ENCODE data around the gene TYMP.

TYMP gene, protein sequence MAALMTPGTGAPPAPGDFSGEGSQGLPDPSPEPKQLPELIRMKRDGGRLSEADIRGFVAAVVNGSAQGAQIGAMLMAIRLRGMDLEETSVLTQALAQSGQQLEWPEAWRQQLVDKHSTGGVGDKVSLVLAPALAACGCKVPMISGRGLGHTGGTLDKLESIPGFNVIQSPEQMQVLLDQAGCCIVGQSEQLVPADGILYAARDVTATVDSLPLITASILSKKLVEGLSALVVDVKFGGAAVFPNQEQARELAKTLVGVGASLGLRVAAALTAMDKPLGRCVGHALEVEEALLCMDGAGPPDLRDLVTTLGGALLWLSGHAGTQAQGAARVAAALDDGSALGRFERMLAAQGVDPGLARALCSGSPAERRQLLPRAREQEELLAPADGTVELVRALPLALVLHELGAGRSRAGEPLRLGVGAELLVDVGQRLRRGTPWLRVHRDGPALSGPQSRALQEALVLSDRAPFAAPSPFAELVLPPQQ

GRCh38 chr22:50529897-50530579 is at the start of gene TYMP:
Gene TYMP (minus strand): TSS chr22:50530012. CDS start chr22:50529709, 303 bp downstream.
- in situ Hi-C loops (cut with HindIII; ENCODE audit: low sequenced_read_pairs) = no loop called here
- H3K4me3 ChIP-seq (ENCODE audit: low read depth, low read length) = peak within 1 kb of the TSS; percentile 27
- TF ChIP-seq, protein P1, sequence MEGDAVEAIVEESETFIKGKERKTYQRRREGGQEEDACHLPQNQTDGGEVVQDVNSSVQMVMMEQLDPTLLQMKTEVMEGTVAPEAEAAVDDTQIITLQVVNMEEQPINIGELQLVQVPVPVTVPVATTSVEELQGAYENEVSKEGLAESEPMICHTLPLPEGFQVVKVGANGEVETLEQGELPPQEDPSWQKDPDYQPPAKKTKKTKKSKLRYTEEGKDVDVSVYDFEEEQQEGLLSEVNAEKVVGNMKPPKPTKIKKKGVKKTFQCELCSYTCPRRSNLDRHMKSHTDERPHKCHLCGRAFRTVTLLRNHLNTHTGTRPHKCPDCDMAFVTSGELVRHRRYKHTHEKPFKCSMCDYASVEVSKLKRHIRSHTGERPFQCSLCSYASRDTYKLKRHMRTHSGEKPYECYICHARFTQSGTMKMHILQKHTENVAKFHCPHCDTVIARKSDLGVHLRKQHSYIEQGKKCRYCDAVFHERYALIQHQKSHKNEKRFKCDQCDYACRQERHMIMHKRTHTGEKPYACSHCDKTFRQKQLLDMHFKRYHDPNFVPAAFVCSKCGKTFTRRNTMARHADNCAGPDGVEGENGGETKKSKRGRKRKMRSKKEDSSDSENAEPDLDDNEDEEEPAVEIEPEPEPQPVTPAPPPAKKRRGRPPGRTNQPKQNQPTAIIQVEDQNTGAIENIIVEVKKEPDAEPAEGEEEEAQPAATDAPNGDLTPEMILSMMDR (IDR thresholded peaks at IDR 0.05; ENCODE audit: low read depth, low read length) = no peak
- DNase-seq (ENCODE audit: low read depth, low spot score) = peak; percentile 58

GRCh38 chr22:50578776-50579310 is 49.0 kb upstream of the TYMP start:
- in situ Hi-C loops (cut with HindIII; ENCODE audit: low sequenced_read_pairs) = no loop called here
- H3K4me3 ChIP-seq (ENCODE audit: low read depth, low read length) = no peak overlapping the region
- TF ChIP-seq, protein P1 (IDR thresholded peaks at IDR 0.05; ENCODE audit: low read depth, low read length) = no peak
- DNase-seq (ENCODE audit: low read depth, low spot score) = no peak

DNA sequence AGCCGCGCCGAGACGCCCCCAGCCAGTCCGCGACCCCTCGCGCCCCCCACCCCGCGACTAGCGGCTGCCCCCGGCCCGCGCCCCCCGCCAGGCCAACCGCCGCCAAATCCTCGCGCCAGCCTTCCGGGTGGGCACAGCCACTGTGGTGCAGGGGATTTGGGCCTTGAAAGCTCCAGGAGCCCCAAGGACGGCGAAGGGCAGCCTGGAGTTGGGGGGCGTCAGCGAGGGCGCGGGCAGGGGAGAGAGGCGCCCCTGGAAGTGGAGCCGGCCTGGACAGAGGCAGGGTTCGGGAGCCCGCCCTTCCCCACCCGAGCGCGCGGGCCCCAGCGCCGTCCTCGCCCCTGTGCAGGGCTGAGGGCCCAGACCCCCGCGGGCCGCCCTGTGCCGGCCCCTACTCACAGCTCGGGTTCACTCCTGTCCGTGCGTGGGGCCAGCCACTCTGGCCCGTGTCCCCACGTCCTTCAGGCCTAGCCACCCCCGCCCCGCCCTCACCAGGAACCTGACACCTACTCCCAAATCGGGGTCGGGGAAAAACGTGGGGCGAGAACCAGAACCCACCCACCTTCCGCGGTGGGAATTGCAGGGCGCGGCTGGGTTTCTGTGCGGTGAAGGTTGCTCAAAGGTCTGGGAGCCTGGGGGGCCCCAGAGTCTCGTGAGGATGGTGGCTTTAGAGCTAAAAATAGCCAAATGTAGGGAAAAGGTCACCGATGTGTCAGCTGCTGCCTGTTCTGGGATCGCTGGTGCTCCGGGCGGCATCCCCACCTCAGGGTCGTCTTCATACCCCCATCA is 48.4 kb upstream of the TYMP start, which contains the start of gene CPT1B:
Gene CPT1B (minus strand): TSS at position 441 of the 789 bp plus-strand sequence. CDS start 512 bp downstream, outside the sequence.
- no peak within 1 kb of the TSS for H3K4me3 ChIP-seq (ENCODE audit: low read depth, low read length)
- no peak for DNase-seq (ENCODE audit: low read depth, low spot score)
- in situ Hi-C loops (cut with HindIII; ENCODE audit: low sequenced_read_pairs) = no loop called here
- TF ChIP-seq, protein P1 (IDR thresholded peaks at IDR 0.05; ENCODE audit: low read depth, low read length) = no peak

DNA sequence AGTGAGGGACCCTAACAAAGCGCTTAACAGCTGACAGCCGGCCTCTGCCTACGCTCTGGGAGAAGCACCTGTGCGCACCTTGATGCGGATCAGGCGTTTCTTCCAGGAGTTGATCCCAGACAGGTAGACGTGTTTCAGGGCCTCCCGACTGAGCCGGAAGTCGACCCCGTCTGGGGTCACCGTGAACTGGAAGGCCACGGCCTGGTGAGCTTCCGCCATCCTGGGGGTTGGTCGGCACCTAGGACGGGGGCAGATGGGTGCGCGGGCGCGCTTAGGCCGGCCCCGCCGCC is 47.8 kb upstream of the TYMP start:
- TF ChIP-seq, protein P1 (IDR thresholded peaks at IDR 0.05; ENCODE audit: low read depth, low read length) = no peak
- no peak for DNase-seq (ENCODE audit: low read depth, low spot score)
- in situ Hi-C loops (cut with HindIII; ENCODE audit: low sequenced_read_pairs) = no loop called here
- no peak overlapping the region for H3K4me3 ChIP-seq (ENCODE audit: low read depth, low read length)

DNA sequence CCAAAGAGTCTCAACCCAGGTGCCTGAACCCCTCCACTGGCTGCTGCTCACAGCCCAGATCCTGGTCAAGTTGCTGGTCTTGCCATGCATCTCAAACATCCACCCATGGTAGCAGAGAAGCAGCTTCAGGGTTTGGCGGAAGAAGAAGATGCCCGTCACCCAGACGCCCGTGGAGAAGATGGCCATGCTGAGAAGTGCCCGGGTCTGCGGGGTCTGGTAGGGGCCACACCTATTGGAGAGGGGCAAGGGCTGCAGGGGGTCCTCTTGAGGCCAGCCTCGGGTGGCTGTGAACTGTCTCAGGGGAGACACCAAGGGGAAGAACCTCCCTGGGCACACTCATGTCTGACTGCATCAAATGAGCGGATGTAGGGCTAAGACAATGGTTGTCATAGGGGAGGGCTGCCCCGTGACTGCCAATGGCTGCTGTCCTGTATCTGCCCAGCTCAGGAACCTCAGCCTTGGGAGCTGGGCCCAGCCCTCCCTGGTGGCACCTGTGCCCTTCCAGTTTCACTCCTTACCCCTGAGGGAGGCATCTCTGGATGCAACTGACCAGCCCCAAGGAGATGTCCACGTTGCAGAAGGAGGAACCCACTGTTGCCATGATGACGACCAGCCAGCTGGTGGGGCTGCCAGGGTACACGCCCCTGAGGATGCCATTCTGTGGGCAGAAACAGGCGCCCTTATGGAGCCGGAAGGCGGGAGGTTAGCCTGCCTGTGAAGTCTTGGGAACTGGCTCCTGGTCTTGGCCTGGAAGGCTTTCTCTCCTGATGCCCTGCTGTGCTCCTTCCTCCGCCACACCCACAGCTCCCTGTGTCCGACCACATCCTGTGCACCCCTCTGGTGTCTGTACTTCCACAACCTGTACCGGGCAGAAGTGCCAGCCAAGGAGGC is 47.2 kb upstream of the TYMP start:
- no peak for DNase-seq (ENCODE audit: low read depth, low spot score)
- in situ Hi-C loops (cut with HindIII; ENCODE audit: low sequenced_read_pairs) = no loop called here
- TF ChIP-seq, protein P1 (IDR thresholded peaks at IDR 0.05; ENCODE audit: low read depth, low read length) = no peak
- H3K4me3 ChIP-seq (ENCODE audit: low read depth, low read length) = no peak overlapping the region

All from astrocyte of the spinal cord (primary cell).